ENCODE results near the gene TLE7.

Gene TLE7

GRCh38 chr16:71404364-71404763, 37.5 kb downstream of the TLE7 start:
- Mint-ChIP-seq H3K27me3 (ENCODE audit: low read depth, poor library complexity) (peaks cover 31% of the 10 kb centered on the region), H3K36me3 (ENCODE audit: low read depth) (no peaks in the 10 kb centered on the region), H3K4me3 (no peak overlapping the region), H3K9me3 (peaks cover 20% of the 10 kb centered on the region), H3K27ac (no peak overlapping the region), H3K4me1 (peaks cover 9% of the 10 kb centered on the region)
- no peak for DNase-seq
- TF ChIP-seq, protein P1, sequence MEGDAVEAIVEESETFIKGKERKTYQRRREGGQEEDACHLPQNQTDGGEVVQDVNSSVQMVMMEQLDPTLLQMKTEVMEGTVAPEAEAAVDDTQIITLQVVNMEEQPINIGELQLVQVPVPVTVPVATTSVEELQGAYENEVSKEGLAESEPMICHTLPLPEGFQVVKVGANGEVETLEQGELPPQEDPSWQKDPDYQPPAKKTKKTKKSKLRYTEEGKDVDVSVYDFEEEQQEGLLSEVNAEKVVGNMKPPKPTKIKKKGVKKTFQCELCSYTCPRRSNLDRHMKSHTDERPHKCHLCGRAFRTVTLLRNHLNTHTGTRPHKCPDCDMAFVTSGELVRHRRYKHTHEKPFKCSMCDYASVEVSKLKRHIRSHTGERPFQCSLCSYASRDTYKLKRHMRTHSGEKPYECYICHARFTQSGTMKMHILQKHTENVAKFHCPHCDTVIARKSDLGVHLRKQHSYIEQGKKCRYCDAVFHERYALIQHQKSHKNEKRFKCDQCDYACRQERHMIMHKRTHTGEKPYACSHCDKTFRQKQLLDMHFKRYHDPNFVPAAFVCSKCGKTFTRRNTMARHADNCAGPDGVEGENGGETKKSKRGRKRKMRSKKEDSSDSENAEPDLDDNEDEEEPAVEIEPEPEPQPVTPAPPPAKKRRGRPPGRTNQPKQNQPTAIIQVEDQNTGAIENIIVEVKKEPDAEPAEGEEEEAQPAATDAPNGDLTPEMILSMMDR (IDR thresholded peaks at IDR 0.05): no peak

DNA sequence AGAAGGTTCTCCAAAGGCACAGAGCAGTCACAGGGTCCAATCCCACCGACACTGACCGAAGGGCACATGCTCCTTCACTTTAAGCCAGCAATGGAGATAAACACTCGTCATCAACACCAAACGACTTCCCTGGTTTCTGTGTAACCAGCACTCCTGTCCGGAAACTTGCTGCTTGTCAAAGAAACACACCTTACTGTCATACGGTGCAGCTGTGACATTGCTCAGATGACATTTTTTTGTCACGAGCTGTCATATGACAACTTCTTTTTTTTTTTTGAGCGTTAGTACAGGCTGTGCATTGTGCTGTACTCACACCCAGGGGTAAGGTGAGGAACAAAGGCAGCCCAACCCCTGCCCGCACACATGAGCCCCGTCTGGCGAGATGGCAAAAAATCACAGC, 39.2 kb downstream of the TLE7 start:
- peaks cover 21% of the 10 kb centered on the region for H3K27me3 Mint-ChIP-seq (ENCODE audit: low read depth, poor library complexity)
- H3K4me1 Mint-ChIP-seq: peaks cover 15% of the 10 kb centered on the region
- no peak overlapping the region for H3K4me3 Mint-ChIP-seq
- no peak for DNase-seq
- H3K9me3 Mint-ChIP-seq: peaks cover 20% of the 10 kb centered on the region
- no peak overlapping the region for H3K27ac Mint-ChIP-seq
- no peaks in the 10 kb centered on the region for H3K36me3 Mint-ChIP-seq (ENCODE audit: low read depth)
- TF ChIP-seq, protein P1 (IDR thresholded peaks at IDR 0.05): no peak

GRCh38 chr16:71402007-71402406, 39.8 kb downstream of the TLE7 start:
- H3K4me1 Mint-ChIP-seq: peaks cover 17% of the 10 kb centered on the region
- peaks cover 20% of the 10 kb centered on the region for H3K9me3 Mint-ChIP-seq
- H3K4me3 Mint-ChIP-seq: no peak overlapping the region
- no peak overlapping the region for H3K27ac Mint-ChIP-seq
- DNase-seq: no peak
- no peaks in the 10 kb centered on the region for H3K36me3 Mint-ChIP-seq (ENCODE audit: low read depth)
- peaks cover 21% of the 10 kb centered on the region for H3K27me3 Mint-ChIP-seq (ENCODE audit: low read depth, poor library complexity)
- TF ChIP-seq, protein P1 (IDR thresholded peaks at IDR 0.05): no peak

- no peak overlapping the region for H3K27ac Mint-ChIP-seq
- peaks cover 17% of the 10 kb centered on the region for H3K27me3 Mint-ChIP-seq (ENCODE audit: low read depth, poor library complexity)
- TF ChIP-seq, protein P1 (IDR thresholded peaks at IDR 0.05): no peak
- DNase-seq: no peak
- peaks cover 37% of the 10 kb centered on the region for H3K4me1 Mint-ChIP-seq
- H3K36me3 Mint-ChIP-seq (ENCODE audit: low read depth): no peaks in the 10 kb centered on the region
- peaks cover 11% of the 10 kb centered on the region for H3K9me3 Mint-ChIP-seq
- no peak overlapping the region for H3K4me3 Mint-ChIP-seq
Measured at GRCh38 chr16:71399801-71400563, 41.9 kb downstream of the TLE7 start.

GRCh38 chr16:71396594-71396993, 45.3 kb downstream of the TLE7 start:
- Mint-ChIP-seq H3K4me1 (peaks cover 30% of the 10 kb centered on the region), H3K4me3 (peak overlapping the region; percentile 37), H3K36me3 (ENCODE audit: low read depth) (no peaks in the 10 kb centered on the region), H3K27me3 (ENCODE audit: low read depth, poor library complexity) (peaks cover 27% of the 10 kb centered on the region), H3K27ac (peak overlapping the region; percentile 74), H3K9me3 (no peaks in the 10 kb centered on the region)
- TF ChIP-seq, protein P1 (IDR thresholded peaks at IDR 0.05): no peak
- DNase-seq: peak; percentile 27

- H3K9me3 Mint-ChIP-seq: no peaks in the 10 kb centered on the region
- peaks cover 35% of the 10 kb centered on the region for H3K4me1 Mint-ChIP-seq
- H3K36me3 Mint-ChIP-seq (ENCODE audit: low read depth): no peaks in the 10 kb centered on the region
- H3K27ac Mint-ChIP-seq: no peak overlapping the region
- TF ChIP-seq, protein P1 (IDR thresholded peaks at IDR 0.05): no peak
- no peak for DNase-seq
- H3K4me3 Mint-ChIP-seq: no peak overlapping the region
- peaks cover 21% of the 10 kb centered on the region for H3K27me3 Mint-ChIP-seq (ENCODE audit: low read depth, poor library complexity)
Measured at GRCh38 chr16:71389330-71389729, 52.5 kb downstream of the TLE7 start.

All from nephron progenitor cell (in vitro differentiated cells).